ENCODE data around the gene TBC1D22A. TPM values are rescaled to one million over a fixed set of nuclear protein-coding genes. Genes with fewer than 3 reads are reported as not detected.

The TBC1D22A gene
- total and polyA plus RNA-seq, 2 donors (not counting 3 experiments of a cell fraction or from before 2014, with no cell fraction given), result 26.1 to 32.4 TPM

GRCh38 chr22:46883092-46883910 is 120.9 kb downstream of the TBC1D22A start:
- no peaks in the 10 kb centered on the region for H3K9me1 ChIP-seq (replicated peaks; ENCODE audit: control insufficient read depth, extremely low read depth, insufficient read depth, low read length)
- H3K27me3 ChIP-seq (ENCODE audit: control insufficient read depth in 2 of 2, insufficient read depth in 2 of 2, low read length in 2 of 2), result no peaks in the 10 kb centered on the region
- no peak overlapping the region for H3K9ac ChIP-seq (replicated peaks; ENCODE audit: extremely low read depth, insufficient read depth, low read length)
- POLR2A ChIA-PET, result no interaction called here
- H2AFZ ChIP-seq (ENCODE audit: low read depth, low read length), result no peak overlapping the region
- no peak overlapping the region for H3K4me3 ChIP-seq (replicated peaks in 1 of 3; ENCODE audit: insufficient read depth in 1 of 3, low read depth in 1 of 3, low read length in 3 of 3)
- no peaks in the 10 kb centered on the region for H4K20me1 ChIP-seq (replicated peaks; ENCODE audit: control insufficient read depth, extremely low read depth, insufficient read depth, low read length)
- no TSS peak for BruUV-seq (replicated peaks)
- intact Hi-C loops (cut with micrococcal nuclease) (no loop called here), dilution Hi-C loops (cut with MboI; ENCODE audit: extremely low pct_ligation_motif_present, low sequenced_read_pairs) (no loop called here)
- FAIRE-seq, result no peak
- CTCF ChIA-PET, result no interaction called here
- no peaks in the 10 kb centered on the region for H3K79me2 ChIP-seq (ENCODE audit: control insufficient read depth, insufficient read depth, low read length)
- no peak overlapping the region for H3K4me2 ChIP-seq (ENCODE audit: insufficient read depth, low read length)
- no peak for DNase-seq (ENCODE audit: low read depth, low spot score)
- H3K4me1 ChIP-seq (ENCODE audit: control insufficient read depth, extremely low read depth, insufficient read depth, low read length), result no peaks in the 10 kb centered on the region
- H3K36me3 ChIP-seq (ENCODE audit: control insufficient read depth in 2 of 2, extremely low read depth in 1 of 2, insufficient read depth in 2 of 2, low read length in 2 of 2), result peaks cover 0 to 2% of the 10 kb centered on the region in 2 experiments
- no peaks in the 10 kb centered on the region for H3K9me3 ChIP-seq (replicated peaks; ENCODE audit: control insufficient read depth, insufficient read depth, low read length)
- H3K27ac ChIP-seq (ENCODE audit: insufficient read depth, low read depth, low read length), result no peak overlapping the region
- TF ChIP-seq POLR2A (IDR thresholded peaks at IDR 0.05; ENCODE audit: low read depth, low read length), result no peak
- TF ChIP-seq, protein P1, sequence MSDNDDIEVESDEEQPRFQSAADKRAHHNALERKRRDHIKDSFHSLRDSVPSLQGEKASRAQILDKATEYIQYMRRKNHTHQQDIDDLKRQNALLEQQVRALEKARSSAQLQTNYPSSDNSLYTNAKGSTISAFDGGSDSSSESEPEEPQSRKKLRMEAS (IDR thresholded peaks at IDR 0.05; ENCODE audit: insufficient read depth, insufficient read length), result no peak
- TF ChIP-seq GATA2 (IDR thresholded peaks at IDR 0.05; ENCODE audit: insufficient read depth, insufficient read length, low read depth, low read length), result no peak
- TF ChIP-seq EZH2 (IDR thresholded peaks at IDR 0.05; ENCODE audit: borderline replicate concordance, low read depth, low read length, severe bottlenecking), result no peak
- TF ChIP-seq CTCF (IDR thresholded peaks at IDR 0.05; ENCODE audit: extremely low read depth in 1 of 2, insufficient read depth in 1 of 2, low read depth in 1 of 2, low read length in 2 of 2), result no peak
- TF ChIP-seq FOS (IDR thresholded peaks at IDR 0.05; ENCODE audit: borderline replicate concordance, insufficient read depth, low read length), result no peak
- no peak for TF ChIP-seq POLR2AphosphoS5 (IDR thresholded peaks at IDR 0.05; ENCODE audit: insufficient read depth, low read depth, low read length)
- TF ChIP-seq MYC (IDR thresholded peaks at IDR 0.05; ENCODE audit: low read depth, low read length), result no peak
- no peak for TF ChIP-seq JUN (IDR thresholded peaks at IDR 0.05; ENCODE audit: borderline replicate concordance, insufficient read depth, insufficient read length, low read depth)
